GDM1 (cell line): Measurements from ENCODE around the gene LRP8.
A peak's percentile ranks its signal among the peaks of the same experiment; 100 is the strongest.

Source experiments
- DNase-seq: peaks from one replicate; lab custom pipeline; 2025; lab: John Stamatoyannopoulos, UW

The LRP8 gene

GRCh38 chr1:53259932-53260331, 67.9 kb downstream of the LRP8 start:
- DNase-seq: no peak

- DNase-seq: no peak
Observed at GRCh38 chr1:53258216-53258615, 69.7 kb downstream of the LRP8 start.

- DNase-seq: no peak
Observed at GRCh38 chr1:53257454-53258081, 70.3 kb downstream of the LRP8 start.

- no peak for DNase-seq
Observed at GRCh38 chr1:53256511-53257453, 71.1 kb downstream of the LRP8 start.

- no peak for DNase-seq
Observed at GRCh38 chr1:53255031-53255430, 72.8 kb downstream of the LRP8 start.

- no peak for DNase-seq
Observed at GRCh38 chr1:53254011-53254640, 73.7 kb downstream of the LRP8 start.

GRCh38 chr1:53250325-53250724, 77.5 kb downstream of the LRP8 start:
- no peak for DNase-seq

GRCh38 chr1:53249706-53250105, 78.2 kb downstream of the LRP8 start:
- DNase-seq: no peak

GRCh38 chr1:53246261-53247134, 81.4 kb downstream of the LRP8 start:
- DNase-seq: no peak

- DNase-seq: no peak
Observed at GRCh38 chr1:53244141-53244540, 83.7 kb downstream of the LRP8 start.

- no peak for DNase-seq
Observed at GRCh38 chr1:53242381-53242780, 85.5 kb downstream of the LRP8 start.

GRCh38 chr1:53241828-53242227, 86.0 kb downstream of the LRP8 start:
- DNase-seq: no peak

- DNase-seq: peak; percentile 90
Observed at GRCh38 chr1:53238197-53239155, 89.4 kb downstream of the LRP8 start, which contains the start of gene MAGOH. Gene MAGOH, minus strand, starts transcription at chr1:53238518. Its CDS starts 70 bp downstream, at chr1:53238448.

GRCh38 chr1:53237638-53238037, 90.2 kb downstream of the LRP8 start:
- no peak for DNase-seq

- no peak for DNase-seq
Observed at GRCh38 chr1:53220962-53221286, 106.9 kb downstream of the LRP8 start.

GRCh38 chr1:53220171-53220961, 107.5 kb downstream of the LRP8 start, which contains the start of gene CZIB:
Gene CZIB, minus strand, starts transcription at chr1:53220634. Its CDS starts 59 bp downstream, at chr1:53220575.
- peak; percentile 85 for DNase-seq

- DNase-seq: no peak
Observed at GRCh38 chr1:53219711-53220110, 108.2 kb downstream of the LRP8 start.

GRCh38 chr1:53218201-53218600, 109.7 kb downstream of the LRP8 start:
- no peak for DNase-seq

GRCh38 chr1:53214376-53214940, 113.4 kb downstream of the LRP8 start:
- DNase-seq: no peak
